ENCODE measurements around the gene PSTPIP2.

PSTPIP2 gene

GRCh38 chr18:45980229-45980628 lies 91.8 kb downstream of the PSTPIP2 start:
- H3K36me3 ChIP-seq (ENCODE audit: low read length) = no peaks in the 10 kb centered on the region
- no peak overlapping the region for H2AFZ ChIP-seq (ENCODE audit: low read depth, low read length, severe bottlenecking)
- H3K27ac ChIP-seq (ENCODE audit: low read depth, low read length) = no peak overlapping the region
- no peaks in the 10 kb centered on the region for H3K9me2 ChIP-seq (replicated peaks; ENCODE audit: insufficient read depth, low read length)
- H3K79me2 ChIP-seq (ENCODE audit: insufficient read depth, low read length) = no peaks in the 10 kb centered on the region
- TF ChIP-seq EZH2phosphoT487 (conservative IDR thresholded peaks at IDR 0.05; ENCODE audit: low read length) (no peak), CTCF (IDR thresholded peaks at IDR 0.05; ENCODE audit: insufficient read depth, low read length, poor library complexity, severe bottlenecking) (no peak)
- no peak overlapping the region for H3K9ac ChIP-seq (ENCODE audit: low read length)
- H3K4me3 ChIP-seq (ENCODE audit: insufficient read depth, low read length, poor library complexity, severe bottlenecking) = no peak overlapping the region
- no peaks in the 10 kb centered on the region for H4K20me1 ChIP-seq (ENCODE audit: low read depth, low read length)
- no peaks in the 10 kb centered on the region for H3F3A ChIP-seq (ENCODE audit: insufficient read depth)
- H3K4me2 ChIP-seq (ENCODE audit: low read depth, low read length, poor library complexity, severe bottlenecking) = no peak overlapping the region
- no peaks in the 10 kb centered on the region for H3K27me3 ChIP-seq (ENCODE audit: low read length)
- no peaks in the 10 kb centered on the region for H3K9me3 ChIP-seq (ENCODE audit: insufficient read depth, low read length)

- H3K79me2 ChIP-seq (ENCODE audit: insufficient read depth, low read length) = no peaks in the 10 kb centered on the region
- no peaks in the 10 kb centered on the region for H4K20me1 ChIP-seq (ENCODE audit: low read depth, low read length)
- H3K36me3 ChIP-seq (ENCODE audit: low read length) = no peaks in the 10 kb centered on the region
- H3K4me2 ChIP-seq (ENCODE audit: low read depth, low read length, poor library complexity, severe bottlenecking) = no peak overlapping the region
- no peak overlapping the region for H3K4me3 ChIP-seq (ENCODE audit: insufficient read depth, low read length, poor library complexity, severe bottlenecking)
- H3K27ac ChIP-seq (ENCODE audit: low read depth, low read length) = no peak overlapping the region
- no peaks in the 10 kb centered on the region for H3K27me3 ChIP-seq (ENCODE audit: low read length)
- H2AFZ ChIP-seq (ENCODE audit: low read depth, low read length, severe bottlenecking) = no peak overlapping the region
- TF ChIP-seq CTCF (IDR thresholded peaks at IDR 0.05; ENCODE audit: insufficient read depth, low read length, poor library complexity, severe bottlenecking) (no peak), EZH2phosphoT487 (conservative IDR thresholded peaks at IDR 0.05; ENCODE audit: low read length) (no peak)
- H3K9me3 ChIP-seq (ENCODE audit: insufficient read depth, low read length) = no peaks in the 10 kb centered on the region
- H3F3A ChIP-seq (ENCODE audit: insufficient read depth) = no peaks in the 10 kb centered on the region
- H3K9me2 ChIP-seq (replicated peaks; ENCODE audit: insufficient read depth, low read length) = no peaks in the 10 kb centered on the region
- no peak overlapping the region for H3K9ac ChIP-seq (ENCODE audit: low read length)
Measured at GRCh38 chr18:45978084-45978483, 94.0 kb downstream of the PSTPIP2 start.

- H2AFZ ChIP-seq (ENCODE audit: low read depth, low read length, severe bottlenecking) = no peak overlapping the region
Measured at GRCh38 chr18:45976974-45977373, 95.1 kb downstream of the PSTPIP2 start.

More at GRCh38 chr18:45976974-45977373, 95.1 kb downstream of the PSTPIP2 start:
- Histone ChIP-seq H3K79me2 (ENCODE audit: insufficient read depth, low read length) (no peaks in the 10 kb centered on the region), H3K4me2 (ENCODE audit: low read depth, low read length, poor library complexity, severe bottlenecking) (no peak overlapping the region), H3K9me3 (ENCODE audit: insufficient read depth, low read length) (no peaks in the 10 kb centered on the region), H3K27ac (ENCODE audit: low read depth, low read length) (no peak overlapping the region), H3K4me3 (ENCODE audit: insufficient read depth, low read length, poor library complexity, severe bottlenecking) (no peak overlapping the region), H4K20me1 (ENCODE audit: low read depth, low read length) (no peaks in the 10 kb centered on the region), H3K27me3 (ENCODE audit: low read length) (no peaks in the 10 kb centered on the region), H3K9me2 (replicated peaks; ENCODE audit: insufficient read depth, low read length) (no peaks in the 10 kb centered on the region), H3K9ac (ENCODE audit: low read length) (no peak overlapping the region), H3F3A (ENCODE audit: insufficient read depth) (no peaks in the 10 kb centered on the region), H3K36me3 (ENCODE audit: low read length) (no peaks in the 10 kb centered on the region)
- TF ChIP-seq CTCF (IDR thresholded peaks at IDR 0.05; ENCODE audit: insufficient read depth, low read length, poor library complexity, severe bottlenecking) (no peak), EZH2phosphoT487 (conservative IDR thresholded peaks at IDR 0.05; ENCODE audit: low read length) (no peak)

Data from SU-DHL-6 (cell line).